HG03135 (cell line): Measurements from ENCODE around the gene TRAPPC10.

Source experiments
- ATAC-seq: cut with Tn5 transposase; IDR thresholded peaks from one replicate; pipeline ENCODE4 v1.9.1; 2021; ENCODE audit warnings: mild to moderate bottlenecking, moderate library complexity; ENCODE audit not compliant: unreplicated experiment

The TRAPPC10 gene

DNA sequence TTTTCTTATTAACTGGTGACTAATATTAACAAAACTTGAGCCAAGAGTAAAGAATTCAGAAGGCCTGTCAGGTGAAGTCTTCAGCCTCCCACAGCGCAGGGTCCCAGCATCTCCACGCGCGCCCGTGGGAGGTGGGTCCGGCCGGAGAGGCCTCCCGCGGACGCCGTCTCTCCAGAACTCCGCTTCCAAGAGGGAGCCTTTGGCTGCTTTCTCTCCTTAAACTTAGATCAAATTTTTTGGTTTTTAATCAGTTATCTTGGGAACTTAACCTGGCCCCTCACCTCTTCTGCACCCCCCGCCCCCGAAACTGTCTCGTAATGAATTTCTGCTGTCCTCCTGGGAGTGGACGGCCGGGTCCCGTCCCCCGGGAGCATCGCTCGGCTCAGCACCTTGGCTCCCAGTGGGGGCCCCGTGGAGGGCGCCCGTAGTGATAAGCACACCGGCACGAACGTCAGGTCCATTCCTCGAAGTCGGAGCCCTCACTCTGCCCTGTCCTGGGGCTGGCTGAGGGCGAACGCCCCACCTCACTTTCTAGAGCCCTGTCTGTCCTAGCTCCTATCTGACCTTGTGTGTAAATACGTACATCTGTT lies 29.5 kb upstream of the TRAPPC10 start:
- ATAC-seq: no peak

DNA sequence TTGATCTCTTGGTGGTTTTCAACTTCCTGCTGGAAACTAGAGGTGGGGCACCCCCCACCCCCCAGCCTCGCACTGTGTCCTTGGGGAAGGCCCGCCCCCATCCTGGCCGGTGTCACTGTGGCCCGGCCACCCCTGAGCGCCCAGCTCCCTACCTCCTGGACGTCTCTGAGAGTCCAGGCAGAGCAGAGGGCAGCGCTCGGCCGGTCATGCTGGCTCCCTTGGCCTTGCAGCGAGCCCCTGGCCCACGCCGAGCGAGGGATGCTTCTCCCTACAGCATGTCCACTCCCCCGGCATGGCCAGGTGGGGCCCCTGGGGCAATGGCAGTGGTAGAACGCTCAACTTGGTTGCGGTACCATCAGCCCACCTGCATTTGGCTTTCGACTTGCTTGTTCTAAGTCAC lies 28.7 kb upstream of the TRAPPC10 start:
- no peak for ATAC-seq

DNA sequence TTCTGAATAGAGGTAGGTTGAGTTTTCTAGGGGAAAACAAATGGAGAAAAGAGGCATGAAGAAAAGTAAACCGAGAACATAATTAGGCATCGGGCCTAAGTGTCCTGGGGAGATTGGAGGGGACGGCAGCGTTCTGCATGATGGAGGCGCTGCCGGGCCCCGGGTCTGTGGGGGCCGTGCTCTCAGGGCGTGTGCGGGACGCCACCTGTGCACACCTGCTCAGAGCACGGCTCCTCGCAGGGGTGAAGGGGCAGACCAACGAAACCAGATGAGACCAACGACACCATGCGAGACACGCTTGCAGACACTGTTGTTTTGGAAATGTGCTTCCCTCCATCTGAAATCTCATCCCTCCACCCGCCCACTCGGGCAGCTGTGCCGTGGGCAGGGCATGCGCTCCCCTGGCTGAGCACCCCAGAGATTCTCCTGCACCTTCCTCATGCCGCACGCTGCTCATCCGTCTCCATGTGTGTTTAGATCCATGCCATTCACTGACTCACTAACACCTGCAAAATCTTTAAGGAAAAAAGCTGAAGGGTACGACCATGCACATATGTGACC lies 28.2 kb upstream of the TRAPPC10 start:
- no peak for ATAC-seq

DNA sequence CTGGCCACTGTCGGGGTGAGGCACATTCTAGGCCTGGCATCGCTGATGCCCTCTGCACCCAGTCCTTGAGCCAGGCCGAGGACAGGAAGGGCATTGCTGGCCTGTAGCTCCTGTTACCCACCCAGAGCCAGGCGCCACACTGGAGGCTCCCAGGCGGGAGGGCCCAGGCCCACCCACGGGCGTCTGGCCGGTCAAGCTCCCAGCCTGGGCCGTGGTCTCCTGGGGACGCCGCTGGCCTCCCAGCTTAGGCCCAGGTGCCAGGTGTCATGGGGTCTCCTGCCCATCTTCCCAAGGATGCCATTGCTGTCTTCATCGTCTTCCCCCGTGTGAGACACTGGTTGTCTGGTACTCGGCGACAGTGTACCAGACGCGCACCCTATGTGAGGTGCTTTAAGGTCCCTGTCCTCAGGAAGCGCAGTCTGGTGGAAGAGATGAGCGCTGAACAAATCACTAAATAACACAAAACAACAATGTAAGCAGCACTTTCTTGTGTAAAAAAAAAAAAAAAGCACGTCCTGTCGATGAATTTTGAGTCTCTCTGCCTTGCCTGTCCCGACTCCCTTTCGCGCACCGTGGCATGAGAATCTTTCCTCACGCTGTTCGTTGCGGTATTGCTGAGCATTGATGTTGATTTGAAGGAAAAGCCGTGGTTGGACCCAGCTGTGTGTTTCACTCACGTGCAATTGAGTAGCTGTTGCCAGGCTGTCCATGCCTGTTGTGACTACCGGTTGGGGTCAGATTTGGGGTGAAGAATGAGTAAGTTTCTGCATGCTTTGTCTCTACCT lies 27.0 kb upstream of the TRAPPC10 start:
- ATAC-seq: no peak

DNA sequence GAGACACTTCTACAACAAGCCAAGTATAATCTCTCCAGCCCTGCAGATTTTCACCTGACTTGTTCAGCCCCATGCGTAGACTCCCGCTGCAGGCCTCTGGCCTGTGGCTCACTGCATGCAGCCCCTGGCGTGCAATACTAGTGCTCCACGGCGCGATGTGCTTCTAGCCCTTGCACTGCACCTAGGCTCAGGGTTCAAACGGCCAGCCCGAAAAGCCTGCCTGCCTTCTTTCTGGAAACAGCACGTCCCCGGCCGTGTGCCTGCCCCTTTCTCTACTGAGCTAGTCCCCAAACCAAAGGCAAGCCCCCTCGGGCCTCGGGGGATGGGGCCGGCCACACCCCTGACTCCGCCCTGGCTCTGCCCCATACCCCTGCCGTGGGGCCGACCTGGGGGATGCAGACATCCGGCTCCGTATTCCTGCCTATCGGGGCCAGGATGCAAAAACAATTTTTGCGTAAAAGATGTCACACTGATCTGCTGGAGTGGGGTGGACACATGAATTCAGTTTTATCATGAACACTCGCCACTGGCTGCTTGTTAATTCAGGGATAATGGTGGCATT lies 26.3 kb upstream of the TRAPPC10 start:
- ATAC-seq: no peak

DNA sequence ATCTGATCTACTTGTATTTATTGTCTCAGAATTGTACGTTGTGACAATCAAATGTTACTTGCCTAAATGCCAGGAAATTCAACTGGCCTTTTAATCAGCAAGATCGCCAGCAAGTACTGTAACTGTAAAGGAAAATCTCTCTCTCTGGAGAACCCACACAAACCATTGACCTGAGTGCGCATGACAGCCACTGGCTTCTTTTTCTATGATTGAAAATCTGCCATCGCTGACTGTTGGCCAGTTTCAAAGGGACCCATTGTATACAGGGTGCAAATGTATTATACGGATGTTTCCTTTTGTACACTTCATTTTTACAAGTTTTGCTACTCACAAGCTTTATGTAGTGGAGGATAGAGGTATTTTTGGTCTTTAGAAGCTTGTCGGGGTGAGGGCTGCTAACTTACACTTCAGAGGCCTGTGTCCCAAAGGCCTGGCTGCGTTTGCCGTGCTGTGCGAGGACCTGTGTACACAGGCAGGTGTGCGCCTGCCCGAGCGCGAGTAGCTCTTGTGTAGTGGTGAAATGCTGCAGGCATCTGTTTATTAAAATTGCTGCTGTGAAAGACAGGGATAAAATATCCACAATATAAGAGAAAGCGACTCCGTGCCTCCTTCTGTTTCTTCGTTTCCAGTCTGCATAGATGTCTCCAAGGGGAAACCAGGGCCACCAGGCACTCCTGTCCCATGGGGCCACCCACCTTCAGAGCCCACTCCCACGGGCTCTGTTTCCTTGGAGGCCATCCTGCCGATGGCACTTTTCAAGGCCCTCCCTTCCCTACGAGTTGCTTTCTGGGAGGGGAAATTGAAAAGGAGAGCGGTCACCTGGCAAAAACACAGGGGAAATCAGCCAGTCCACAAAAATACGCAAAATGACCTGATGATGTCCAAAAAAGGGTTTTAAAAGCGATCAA lies 25.3 kb upstream of the TRAPPC10 start:
- no peak for ATAC-seq

DNA sequence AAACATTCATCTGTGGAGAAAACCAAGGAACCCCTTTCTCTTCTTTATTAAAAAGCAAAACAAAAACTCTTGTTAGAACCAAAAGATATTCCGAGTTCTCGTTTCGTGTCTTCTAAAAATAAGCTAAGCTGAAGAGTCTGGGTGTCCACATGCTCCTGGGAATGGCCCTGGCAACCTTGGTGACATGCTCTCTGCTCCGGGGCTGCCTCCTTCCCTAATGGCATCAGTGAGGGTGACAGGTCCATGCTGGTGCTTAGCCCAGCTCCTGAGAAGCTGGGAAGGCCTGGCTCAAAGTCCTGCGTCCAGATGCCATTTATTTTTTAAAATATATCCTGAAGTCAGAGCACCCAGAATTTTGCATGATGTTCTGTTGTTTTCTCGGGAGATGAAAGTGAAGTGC lies 24.6 kb upstream of the TRAPPC10 start:
- ATAC-seq: no peak

DNA sequence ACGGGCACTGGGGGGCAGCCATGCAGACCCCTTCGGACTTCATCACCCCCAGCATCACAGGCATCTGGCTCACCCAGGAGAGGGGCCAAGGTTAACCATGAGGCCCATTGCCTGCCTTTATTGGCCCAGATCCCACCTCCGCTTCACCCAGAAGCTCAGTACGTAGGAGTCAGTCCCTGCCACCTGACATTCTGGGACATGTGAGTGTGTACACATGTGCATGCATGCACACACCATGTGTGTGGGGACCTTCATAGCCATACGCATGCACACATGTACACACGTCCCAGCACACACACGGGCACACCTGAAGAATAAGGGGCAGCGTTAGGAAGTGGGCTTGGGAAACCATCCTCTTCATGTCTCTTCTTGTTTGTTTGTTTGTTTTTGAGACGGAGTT lies 24.1 kb upstream of the TRAPPC10 start:
- ATAC-seq: no peak

DNA sequence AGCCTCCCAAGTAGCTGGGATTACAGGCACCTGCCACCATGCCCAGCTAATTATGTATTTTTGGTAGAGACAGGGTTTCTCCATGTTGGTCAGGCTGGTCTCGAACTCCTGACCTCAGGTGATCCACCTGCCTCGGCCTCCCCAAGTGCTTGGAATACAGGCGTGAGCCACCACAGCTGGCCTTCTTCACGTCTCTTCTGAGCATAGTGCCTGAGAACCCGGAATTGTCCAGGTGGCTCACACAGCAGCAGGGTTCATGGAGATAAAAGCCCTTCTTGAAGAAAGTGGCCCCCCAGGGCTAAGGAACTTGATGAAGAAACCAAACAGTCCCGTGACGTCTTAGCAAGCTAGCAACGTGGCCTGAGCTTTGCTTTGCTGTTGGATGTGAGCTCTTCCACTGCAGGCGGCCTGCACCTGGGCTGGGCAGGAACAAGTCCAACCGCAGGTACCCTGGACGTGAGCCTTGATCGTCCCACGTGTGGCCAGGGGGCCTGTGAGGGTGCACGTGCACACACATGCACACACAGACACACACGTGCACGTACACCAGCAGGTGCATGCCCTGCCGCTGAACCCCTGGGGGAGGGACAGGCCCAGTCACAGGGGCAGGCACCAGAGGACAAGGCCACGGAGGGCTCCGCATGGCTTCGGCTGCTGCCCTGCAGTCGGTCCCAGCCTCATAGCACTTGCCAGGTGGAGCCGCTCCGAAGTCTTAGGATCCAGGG lies 23.4 kb upstream of the TRAPPC10 start:
- no peak for ATAC-seq

DNA sequence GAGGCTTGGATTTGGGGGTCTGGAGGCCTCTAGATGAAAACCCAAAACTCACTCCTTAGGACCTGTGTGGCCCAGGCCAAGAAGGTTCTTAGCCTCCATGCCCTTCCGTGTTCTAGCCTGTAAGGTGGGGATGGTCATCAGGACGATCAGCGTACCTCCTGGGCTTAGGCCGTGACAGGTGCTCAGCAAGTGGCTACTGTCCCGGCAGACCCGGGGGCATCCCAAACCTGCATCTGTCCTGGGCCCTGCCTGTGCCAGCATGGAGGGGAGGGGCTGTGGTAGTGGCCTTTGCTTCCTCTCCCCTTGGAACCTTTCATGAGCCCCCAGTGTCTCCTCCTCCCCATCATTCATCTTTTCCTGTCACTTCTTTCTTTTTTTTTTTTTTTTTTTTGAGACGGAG lies 22.7 kb upstream of the TRAPPC10 start:
- ATAC-seq: no peak

DNA sequence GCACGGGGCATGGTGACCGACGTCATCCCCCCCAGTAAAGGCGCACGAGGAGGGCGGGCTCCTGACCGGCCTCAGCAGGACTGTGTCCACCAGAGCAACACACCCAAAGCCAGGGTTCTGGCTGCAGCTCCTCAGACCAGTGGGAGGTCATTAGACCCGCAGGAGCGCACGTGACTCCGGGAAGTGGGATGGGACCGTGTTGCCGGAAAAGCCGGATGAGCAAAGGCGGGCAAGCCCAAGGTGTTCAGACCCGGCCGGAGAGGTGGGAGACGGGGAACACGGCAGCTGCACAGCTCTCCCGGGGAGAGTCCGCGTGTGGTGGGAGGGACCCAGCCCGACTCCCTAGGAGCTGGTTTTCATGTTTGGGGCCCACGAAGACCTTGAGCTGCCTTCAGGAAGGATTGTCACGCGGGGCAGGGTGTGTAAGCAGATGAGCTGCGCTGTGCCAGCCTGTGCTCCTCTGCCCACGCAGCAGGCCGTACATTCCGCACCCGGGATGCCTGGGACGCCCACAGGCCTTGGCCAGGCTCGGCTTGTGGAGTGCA lies 20.6 kb upstream of the TRAPPC10 start:
- ATAC-seq: no peak

DNA sequence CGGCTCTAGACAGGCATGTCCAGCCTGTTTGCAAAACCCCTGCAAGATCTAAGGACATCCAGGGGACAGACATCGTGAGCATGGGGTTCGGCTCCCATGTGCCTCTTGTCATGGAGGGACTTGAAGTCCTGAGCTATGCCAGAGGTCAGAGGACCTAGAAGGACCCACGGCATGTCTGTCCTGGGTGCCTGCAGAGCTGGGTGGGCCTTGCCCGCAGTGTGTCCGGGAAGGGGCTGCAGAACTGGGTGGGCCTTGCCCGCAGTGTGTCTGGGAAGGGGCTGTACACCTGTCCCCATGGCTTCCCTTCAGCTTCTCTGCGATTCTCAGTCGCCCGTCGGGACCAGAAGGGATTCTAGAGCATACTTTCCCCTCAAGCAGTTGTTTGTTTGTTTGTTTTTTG lies 20.0 kb upstream of the TRAPPC10 start:
- ATAC-seq: no peak

DNA sequence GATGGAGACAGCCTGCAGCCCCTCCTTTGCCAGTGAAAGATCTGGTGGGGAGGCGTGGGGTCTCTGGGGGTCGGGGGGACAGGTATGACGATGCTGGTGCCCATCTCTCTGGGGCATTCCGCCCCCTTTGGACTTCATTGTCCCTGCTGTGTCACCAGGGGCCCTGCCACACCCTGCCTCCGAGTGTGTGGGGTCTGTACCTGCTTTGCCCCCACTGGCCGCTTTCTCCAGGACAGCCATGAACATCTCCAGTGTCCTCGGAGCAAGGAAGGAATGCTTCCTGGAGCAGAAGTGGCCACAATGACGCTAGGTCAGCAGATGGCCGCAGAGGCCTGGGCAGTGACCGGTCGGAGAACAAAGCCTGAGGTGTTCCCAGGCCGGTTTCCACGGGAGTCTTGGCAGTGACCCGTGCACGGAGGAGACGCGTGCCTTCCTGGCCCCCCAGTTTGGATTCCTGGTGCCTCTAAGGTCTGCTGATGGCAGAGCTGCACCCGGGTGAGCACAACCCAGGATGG lies 18.6 kb upstream of the TRAPPC10 start:
- ATAC-seq: no peak

DNA sequence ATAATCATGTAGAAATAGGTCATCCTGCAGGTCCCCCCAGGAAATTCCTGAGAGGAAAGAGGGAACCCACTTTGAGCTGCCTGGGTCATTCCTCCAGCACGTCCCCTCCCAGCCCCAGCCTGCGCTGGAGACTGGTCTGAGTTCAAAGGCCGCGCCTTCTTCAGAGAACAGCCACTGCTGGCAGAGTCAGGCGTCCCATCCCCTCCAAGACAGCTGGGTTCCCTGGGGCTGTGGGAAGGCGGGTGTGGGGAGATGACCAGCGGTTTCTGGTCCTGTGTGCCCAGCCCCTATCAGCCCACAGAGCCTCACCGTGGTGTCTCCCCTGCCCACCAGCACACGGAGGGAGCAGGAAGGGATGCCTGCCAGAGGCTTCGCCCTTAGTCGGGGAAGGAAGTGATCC lies 18.0 kb upstream of the TRAPPC10 start:
- no peak for ATAC-seq

DNA sequence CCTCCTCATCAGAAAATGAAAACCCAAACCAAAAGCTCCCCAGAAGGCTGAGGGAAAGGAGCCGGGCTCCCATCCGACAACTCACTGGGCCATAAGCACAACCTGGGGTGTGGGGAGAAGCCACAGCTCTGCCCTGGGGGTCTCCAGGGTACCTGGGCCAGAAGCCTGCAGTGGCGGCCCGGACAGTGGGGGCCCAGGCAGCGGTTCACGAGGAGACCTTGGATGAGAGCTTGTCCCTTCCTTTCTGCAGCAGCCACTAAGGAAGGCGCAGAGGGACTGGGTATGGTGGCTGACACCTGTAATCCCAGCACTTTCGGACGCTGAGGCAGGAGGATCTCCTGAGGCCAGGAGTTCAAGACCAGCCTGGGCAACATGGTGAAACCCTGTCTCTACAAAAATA lies 17.5 kb upstream of the TRAPPC10 start:
- no peak for ATAC-seq

DNA sequence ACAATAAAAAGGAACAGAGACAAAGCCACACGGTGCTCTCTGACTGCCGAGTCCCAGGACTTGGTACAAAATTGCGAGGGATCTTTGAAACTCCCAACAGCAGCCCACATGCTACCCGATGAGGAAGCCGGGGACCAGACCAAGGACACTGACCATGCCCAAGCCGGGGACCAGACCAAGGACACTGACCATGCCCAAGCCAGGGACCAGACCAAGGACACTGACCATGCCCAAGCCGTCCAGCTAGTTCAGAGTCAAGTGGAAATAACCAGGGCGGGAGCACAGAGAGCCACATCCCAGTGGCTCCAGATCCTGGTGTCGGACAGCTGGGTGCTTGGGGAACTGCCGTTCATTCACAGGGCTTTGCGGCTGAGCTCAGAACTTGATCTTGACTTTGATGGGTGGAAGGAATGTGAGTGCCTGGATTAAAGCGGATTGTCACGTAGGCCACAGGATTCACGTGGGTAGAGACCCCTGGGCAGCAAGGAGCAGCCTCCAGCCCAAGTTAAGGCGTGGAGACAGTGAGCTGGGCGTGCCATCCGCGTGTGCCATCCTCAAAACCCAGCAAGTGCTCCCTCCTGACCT lies 16.5 kb upstream of the TRAPPC10 start:
- no peak for ATAC-seq

DNA sequence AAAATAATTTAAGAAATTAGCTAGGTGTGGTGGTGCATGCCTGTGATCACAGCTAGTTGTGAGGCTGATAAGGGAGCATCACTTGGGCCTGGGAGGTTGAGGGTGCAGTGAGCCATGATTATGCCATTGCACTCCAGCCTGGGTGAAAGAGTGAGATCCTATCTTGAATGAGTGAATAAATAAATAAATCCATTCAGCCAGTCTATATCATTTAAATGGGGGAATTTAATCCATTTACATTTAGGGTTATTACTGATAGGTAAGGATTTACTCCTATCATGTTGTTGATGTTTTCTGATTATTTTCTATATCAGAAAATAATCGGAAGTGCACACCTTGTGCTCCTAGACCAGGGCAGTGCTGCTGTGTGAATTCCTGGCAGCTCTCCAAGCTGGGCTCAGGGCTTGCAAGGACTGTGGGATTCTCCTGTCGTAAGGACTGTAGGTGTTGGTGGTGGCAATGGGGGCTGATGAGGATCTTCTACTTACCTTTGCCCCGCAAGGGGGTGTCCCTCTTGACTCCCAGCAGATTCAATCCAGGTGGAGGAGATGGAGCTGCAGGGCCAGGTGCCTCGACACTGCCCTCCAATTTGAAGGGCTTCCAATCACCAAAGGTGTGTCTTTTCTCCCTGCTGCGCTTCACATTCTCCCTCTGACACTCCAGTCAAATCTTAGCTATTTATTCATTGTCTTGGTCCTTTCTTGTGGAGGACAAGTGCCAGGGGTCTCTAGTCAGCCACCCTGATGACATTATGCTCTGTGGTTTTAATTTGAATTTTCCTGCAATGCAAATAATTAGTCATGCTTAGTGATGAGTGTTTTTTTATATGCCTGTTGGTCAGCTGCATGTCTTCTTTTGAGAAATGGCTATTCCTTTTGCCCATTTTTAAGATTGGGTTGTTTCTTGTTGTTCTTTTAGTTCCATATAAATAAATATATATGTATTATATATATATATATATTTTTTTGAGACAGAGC lies 14.1 kb upstream of the TRAPPC10 start:
- ATAC-seq: no peak

DNA sequence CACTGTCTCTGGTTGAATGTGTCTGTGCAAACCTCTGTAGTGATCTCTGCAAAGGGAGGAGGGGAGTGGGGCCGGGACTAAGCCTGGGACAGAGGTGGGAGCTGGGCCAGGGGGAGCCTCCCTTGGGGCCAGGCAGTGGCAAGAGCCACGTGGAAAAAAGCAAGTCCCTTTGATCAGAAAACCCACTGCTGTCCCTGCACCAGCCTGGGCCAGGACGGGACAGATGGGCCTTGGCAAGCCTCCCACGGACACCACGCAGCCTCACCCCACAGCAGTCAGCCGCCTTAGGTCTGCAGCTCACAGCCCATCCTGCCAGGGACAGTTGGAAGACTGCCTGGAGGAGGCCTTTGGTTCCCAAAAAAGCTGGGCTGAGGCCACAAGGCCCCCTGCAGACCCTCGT lies 11.7 kb upstream of the TRAPPC10 start:
- no peak for ATAC-seq
